K562 (cell line): Measurements from ENCODE around the gene EDN2. TPM values are rescaled to one million over a fixed set of nuclear protein-coding genes. Genes with fewer than 3 reads are reported as not detected.

ENCODE experiments used
- ATAC-seq: fragments of 200-7000 bp; cut with Tn5 transposase; 3 replicates; pipeline ENCODE4 v1.9.1; 2020; ENCODE audit warnings: moderate library complexity
- BruUV-seq: library from RNA; stranded (reverse); fragments of 400-500 nt; replicated peaks from 2 replicates; lab custom pipeline; 2021; lab: Mats Ljungman, UMichigan
- CTCF ChIA-PET: fragments of 300-600 bp; formaldehyde crosslinking; extraction: SDS; loops from one replicate; lab custom pipeline; 2021; ENCODE audit warnings: low intra/inter-chr PET ratio; lab: Yijun Ruan, JAX
- POLR2A ChIA-PET: fragments of 300-600, 350-650 bp; sonication (Branson Sonifier 250); formaldehyde crosslinking; extraction: SDS; loops from one replicate; lab custom pipeline; 2021; ENCODE audit warnings: antibody characterized with exemption, inconsistent platforms; lab: Yijun Ruan, JAX
- DNase-seq, 4 experiments: peaks; one replicate each; pipeline versions ENCODE4 v3.0.0 to v3.0.0-alpha.2; 2011 to 2018; ENCODE audit warnings: low spot score in 3 of 4, mixed read lengths in 3 of 4; ENCODE audit errors: extremely low read depth in 1 of 4
- FAIRE-seq: peaks from 2 replicates; lab custom pipeline; 2011; peaks lifted over from hg19 to GRCh38; lab: Jason Lieb, UNC
- H2AFZ ChIP-seq: 2 replicates; pipeline ENCODE4 v1.6.0; 2011; ENCODE audit warnings: low read depth, low read length, control low read depth, inconsistent platforms
- H3K27ac ChIP-seq: fragments of 200-600 bp; 3 replicates; pipeline ENCODE4 v1.8.0; 2011; ENCODE audit warnings: low read depth, mild to moderate bottlenecking, control low read depth, inconsistent platforms, low read length, moderate library complexity, mixed read lengths; ENCODE audit errors: extremely low read depth
- H3K27me3 ChIP-seq, 2 experiments: fragments of 300-600 bp in 1 of 2; 2 replicates in 1 of 2; 3 replicates in 1 of 2; pipeline versions ENCODE4 v1.6.0 to v1.8.0; 2011; ENCODE audit warnings: inconsistent platforms in 2 of 2, low read length in 2 of 2, mild to moderate bottlenecking in 1 of 2, mixed read lengths in 1 of 2, moderate library complexity in 1 of 2; ENCODE audit not compliant: control insufficient read depth in 2 of 2, insufficient read depth in 2 of 2
- H3K36me3 ChIP-seq: fragments of 300-600 bp; 3 replicates; pipeline ENCODE4 v1.8.0; 2011; ENCODE audit warnings: mild to moderate bottlenecking, low read length, inconsistent platforms; ENCODE audit not compliant: control insufficient read depth, insufficient read depth
- H3K4me1 ChIP-seq, 2 experiments: fragments of 200-600 bp in 1 of 2; replicated peaks in 1 of 2; 2 replicates in 1 of 2; 3 replicates in 1 of 2; pipeline versions ENCODE4 v1.5.1 to v1.8.0; 2011; ENCODE audit warnings: inconsistent platforms in 2 of 2, low read length in 2 of 2, mild to moderate bottlenecking in 1 of 2, mixed read lengths in 1 of 2, moderate library complexity in 1 of 2; ENCODE audit not compliant: control insufficient read depth in 2 of 2, insufficient read depth in 2 of 2
- H3K4me2 ChIP-seq: 2 replicates; pipeline ENCODE4 v1.6.1; 2011; ENCODE audit warnings: low read length, control low read depth, inconsistent platforms, mixed read lengths; ENCODE audit not compliant: insufficient read depth
- H3K4me3 ChIP-seq: fragments of 200-600 bp; sonication (generic), shearing (Covaris generic); 2 replicates; pipeline ENCODE4 v1.5.1; 2016; ENCODE audit warnings: control low read depth, inconsistent platforms
- H3K79me2 ChIP-seq: fragments of 200-600 bp; 3 replicates; pipeline ENCODE4 v1.8.0; 2011; ENCODE audit warnings: low read length, inconsistent platforms; ENCODE audit not compliant: control insufficient read depth, insufficient read depth
- H3K9ac ChIP-seq, 2 experiments: 2 replicates each; pipeline versions ENCODE4 v1.6.0 to v1.6.1; 2011; ENCODE audit warnings: low read depth in 2 of 2, low read length in 2 of 2, control low read depth in 1 of 2, inconsistent platforms in 1 of 2, mild to moderate bottlenecking in 1 of 2, mixed read lengths in 1 of 2; ENCODE audit not compliant: insufficient read depth in 1 of 2
- H3K9me1 ChIP-seq: one replicate; pipeline ENCODE4 v1.6.0; 2011; ENCODE audit warnings: inconsistent platforms, mild to moderate bottlenecking, low read length, moderate library complexity; ENCODE audit not compliant: control insufficient read depth, insufficient read depth
- H3K9me3 ChIP-seq: replicated peaks from 2 replicates; pipeline ENCODE4 v1.5.1; 2011; ENCODE audit warnings: low read depth, low read length, inconsistent platforms; ENCODE audit not compliant: control insufficient read depth, insufficient read depth
- H4K20me1 ChIP-seq: replicated peaks from 2 replicates; pipeline ENCODE4 v1.6.1; 2011; ENCODE audit warnings: low read length, inconsistent platforms, mixed read lengths; ENCODE audit not compliant: control insufficient read depth, insufficient read depth
- ARID4B ChIP-seq: sonication (generic); formaldehyde crosslinking; IDR thresholded peaks from 2 replicates; pipeline ENCODE4 v1.8.0; 2022; ENCODE audit warnings: mild to moderate bottlenecking, missing genetic modification reagents
- CHAMP1 ChIP-seq: fragments of 450-650 bp; IDR thresholded peaks from 2 replicates; pipeline ENCODE4 v1.6.1; 2016; ENCODE audit warnings: mild to moderate bottlenecking
- ID3 ChIP-seq, 2 experiments: fragments of 250-450 bp in 1 of 2; fragments of 450-650 bp in 1 of 2; sonication (Bioruptor Pico) in 1 of 2; IDR thresholded peaks; 2 replicates each; pipeline versions ENCODE4 v1.6.1 to v1.8.0; 2016 to 2021; ENCODE audit warnings: mild to moderate bottlenecking in 2 of 2, moderate library complexity in 2 of 2, missing compliant biosample characterization in 1 of 2, missing genetic modification characterization in 1 of 2
- MAFK ChIP-seq: IDR thresholded peaks from 2 replicates; pipeline ENCODE4 v1.6.1; 2011; ENCODE audit warnings: low read length, improper control_type of control experiment
- POLR3G ChIP-seq: IDR thresholded peaks from 2 replicates; pipeline ENCODE4 v1.6.1; 2011; ENCODE audit not compliant: insufficient read length, insufficient replicate concordance; ENCODE audit errors: extremely low read depth
- ZNF407 ChIP-seq: fragments of 450-650 bp; IDR thresholded peaks from 2 replicates; pipeline ENCODE4 v1.6.1; 2016; ENCODE audit warnings: low read depth
- WGBS: fragments of 100-300 bp; shearing (Covaris generic); methylation state at CpG from one replicate; pipeline ENCODE4 v1.1.6; 2016; ENCODE audit warnings: low coverage, mixed read lengths; ENCODE audit not compliant: insufficient coverage; ENCODE audit errors: missing lambda C conversion rate; 5-methylcytosine and 5-hydroxymethylcytosine counted together
- in situ Hi-C: fragments of 300-500 bp; cut with MboI; formaldehyde crosslinking; loops from 4 replicates; pipeline ENCODE4 v1.15.0; 2018; ENCODE audit warnings: inconsistent platforms, mixed read lengths
- intact Hi-C: fragments of 100-400 bp; cut with micrococcal nuclease; formaldehyde crosslinking; loops from 2 replicates; pipeline ENCODE4 v1.14.2; 2022
- polyA plus RNA-seq, 8 experiments: library from polyadenylated mRNA; depleted of rRNA in 4 of 8; stranded (reverse) in 5 of 8; unstranded in 3 of 8; fragments of >200 nt; fragmentation: Nextera tagmentation in 2 of 8; fragmentation: Illumina TruSeq in 1 of 8; extraction: Ambion mirVana in 2 of 8; extraction: Trizol in 1 of 8; gene quantifications; 2 replicates each; pipeline versions ENCODE4 v1.2.1 to v1.2.3, GENCODE V29; 2011 to 2014; ENCODE audit warnings: inconsistent platforms in 1 of 8, missing spikeins in 1 of 8
- total RNA-seq, 7 experiments: library from RNA; depleted of rRNA in 6 of 7; stranded (reverse); fragments of >200 nt in 6 of 7; fragmentation: Illumina TruSeq in 2 of 7; extraction: Trizol in 2 of 7; gene quantifications; 2 replicates each; pipeline versions ENCODE4 v1.2.1 to v1.2.3, GENCODE V29; 2011 to 2021; ENCODE audit warnings: low replicate concordance in 1 of 7

Gene EDN2
- total and polyA plus RNA-seq, 9 of the 15 experiments (the other 6 are each of a cell fraction or from before 2014, with no cell fraction given) = not detected

DNA sequence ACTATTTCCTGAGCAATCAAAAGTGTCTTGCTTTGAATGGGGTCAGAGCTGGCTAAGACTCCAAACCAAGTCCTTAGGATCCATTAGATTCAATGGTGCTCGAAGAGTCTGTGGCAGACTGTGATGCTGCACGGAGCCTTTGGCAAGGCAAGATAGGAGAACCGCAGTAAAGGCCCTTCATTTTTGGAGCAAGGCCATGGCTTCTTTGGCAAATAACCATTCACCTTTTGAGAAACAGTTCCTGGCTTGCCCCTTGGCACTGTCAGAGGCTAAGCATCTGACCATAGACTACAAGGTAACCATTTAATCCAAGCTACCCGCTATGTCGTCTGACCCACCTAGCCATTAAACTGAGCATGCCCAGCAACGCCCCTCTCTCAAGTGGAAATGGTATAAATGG is 45.2 kb downstream of the EDN2 start:
- in situ Hi-C loops = no loop called here
- no peak for FAIRE-seq
- no peak for TF ChIP-seq POLR3G
- TF ChIP-seq ARID4B = no peak
- no peak for TF ChIP-seq ZNF407
- TF ChIP-seq MAFK = no peak
- no peak for TF ChIP-seq CHAMP1
- TF ChIP-seq ID3 (CRISPR knock-in tag; IDR thresholded peaks at IDR 0.05) = no peak
- no peak for TF ChIP-seq ID3 (tag; IDR thresholded peaks at IDR 0.05)

More for the DNA sequence above, 45.2 kb downstream of the EDN2 start:
- ATAC-seq (no peak), DNase-seq (no peak)
- Histone ChIP-seq H3K4me2 (no peak overlapping the region), H4K20me1 (no peaks in the 10 kb centered on the region), H3K27me3 (peaks cover 4 to 16% of the 10 kb centered on the region in 2 experiments; a peak in 2 of 5 replicates), H2AFZ (no peak overlapping the region), H3K4me1 (no peaks in the 10 kb centered on the region), H3K36me3 (no peaks in the 10 kb centered on the region), H3K27ac (no peak overlapping the region), H3K79me2 (no peaks in the 10 kb centered on the region), H3K9me1 (no peaks in the 10 kb centered on the region), H3K9ac (no peak overlapping the region), H3K9me3 (no peaks in the 10 kb centered on the region), H3K4me3 (no peak overlapping the region)
- CTCF ChIA-PET = no interaction called here
- POLR2A ChIA-PET = no interaction called here
- intact Hi-C loops = no loop called here
- WGBS = 2% methylated on average over 6 of the region's 6 CpGs
- BruUV-seq = no TSS peak
